ENCODE data around the gene SMARCE1.

The SMARCE1 gene

DNA sequence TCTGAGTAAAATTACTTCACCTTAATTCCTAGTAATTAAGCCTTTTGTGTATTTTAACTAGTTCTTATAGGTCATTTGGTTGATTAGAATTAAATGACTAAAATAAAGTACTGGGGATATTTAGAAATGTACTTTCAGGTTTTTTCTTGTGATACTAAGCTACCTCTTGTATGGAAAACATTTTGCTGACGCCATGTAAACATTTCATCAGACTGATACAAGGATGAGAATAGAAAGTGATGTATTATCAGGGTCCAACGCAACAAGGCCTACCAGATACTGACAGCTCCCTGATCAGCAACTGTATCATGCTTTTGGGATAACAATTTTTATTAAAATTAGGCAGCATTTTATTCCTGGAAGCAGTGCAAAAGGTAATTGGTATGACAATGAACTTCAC lies 1.7 kb downstream of the SMARCE1 start:
- DNase-seq (ENCODE audit: low read depth, low spot score): no peak

DNA sequence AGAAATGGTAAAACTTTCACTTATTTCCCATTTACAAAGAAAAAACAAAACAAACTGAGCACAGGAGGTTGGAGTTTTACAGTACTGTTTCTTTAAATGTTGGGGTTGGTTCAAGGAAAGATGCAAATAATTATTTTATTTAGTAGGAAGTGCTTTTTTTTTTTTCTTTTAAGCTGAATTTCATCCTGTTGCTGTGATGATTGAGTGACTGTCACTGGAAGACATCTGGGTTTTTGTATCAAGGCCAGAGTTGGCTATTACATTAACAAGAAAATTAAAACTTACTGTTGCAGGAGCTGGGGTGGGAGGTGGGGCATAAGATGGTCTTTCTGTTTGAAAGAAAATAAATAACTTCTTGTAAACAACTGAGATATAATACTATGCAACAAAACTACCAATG lies 2.3 kb downstream of the SMARCE1 start:
- DNase-seq (ENCODE audit: low read depth, low spot score): no peak

DNA sequence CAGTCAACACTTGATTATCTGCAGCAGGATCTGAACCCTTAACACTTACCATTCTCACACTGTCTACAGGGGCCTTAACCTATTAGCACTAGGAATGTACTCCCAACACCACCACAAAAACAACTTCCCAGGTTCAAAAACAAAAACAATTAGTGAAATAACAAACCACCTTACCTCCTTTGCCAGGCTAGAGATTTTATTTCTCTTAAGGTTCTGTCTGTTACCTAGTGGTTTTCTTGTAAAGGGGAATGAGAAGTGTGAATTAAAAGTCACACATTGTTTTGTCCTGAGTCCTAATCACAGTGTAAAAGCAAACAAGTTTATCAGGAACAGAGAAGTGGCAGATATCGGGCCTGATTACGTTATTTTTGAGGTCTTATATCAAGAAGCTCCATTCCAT lies 9.7 kb downstream of the SMARCE1 start:
- no peak for DNase-seq (ENCODE audit: low read depth, low spot score)

DNA sequence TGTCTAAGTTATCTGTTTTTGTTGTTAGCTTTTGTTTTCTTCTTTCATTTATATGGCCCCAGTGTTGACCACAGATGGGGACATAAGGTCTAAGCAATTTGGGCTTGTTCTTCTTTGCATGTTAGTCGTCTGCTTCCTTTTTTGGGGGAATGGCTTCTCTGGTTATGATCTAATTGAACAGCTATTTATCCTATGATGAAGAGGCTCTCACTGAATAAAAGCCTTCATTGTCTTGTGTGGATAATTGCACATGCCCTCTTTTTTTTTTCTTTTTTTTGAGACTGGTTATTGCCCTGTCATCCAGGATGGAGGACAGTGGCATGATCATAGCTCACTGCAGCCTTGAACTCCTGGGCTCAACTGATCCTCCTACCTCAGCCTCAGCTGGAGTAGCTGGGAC lies 13.7 kb downstream of the SMARCE1 start:
- DNase-seq (ENCODE audit: low read depth, low spot score): no peak

GRCh38 chr17:40632216-40632615 lies 15.4 kb downstream of the SMARCE1 start:
- no peak for DNase-seq (ENCODE audit: low read depth, low spot score)

- no peak for DNase-seq (ENCODE audit: low read depth, low spot score)
Measured at GRCh38 chr17:40629842-40630241, 17.8 kb downstream of the SMARCE1 start.

DNA sequence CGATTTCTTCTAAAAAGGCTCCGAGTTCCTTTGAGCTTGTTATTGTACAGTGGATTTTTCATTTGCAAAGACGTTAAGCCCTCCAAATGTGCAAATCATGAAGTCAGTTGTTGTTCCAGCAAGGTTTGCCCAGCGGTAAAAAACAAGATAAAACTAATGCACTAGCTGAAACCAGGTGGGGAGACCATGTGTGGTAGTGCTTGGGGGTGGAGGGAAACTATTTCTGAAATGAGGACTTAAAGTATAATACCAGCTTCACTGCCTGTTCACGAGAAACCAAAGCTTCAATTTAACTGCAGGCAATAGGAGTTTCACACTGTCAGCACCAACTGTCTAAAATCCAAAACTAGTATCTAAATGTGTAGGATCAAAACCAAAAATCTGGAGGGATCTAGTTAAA lies 22.3 kb downstream of the SMARCE1 start:
- no peak for DNase-seq (ENCODE audit: low read depth, low spot score)

DNA sequence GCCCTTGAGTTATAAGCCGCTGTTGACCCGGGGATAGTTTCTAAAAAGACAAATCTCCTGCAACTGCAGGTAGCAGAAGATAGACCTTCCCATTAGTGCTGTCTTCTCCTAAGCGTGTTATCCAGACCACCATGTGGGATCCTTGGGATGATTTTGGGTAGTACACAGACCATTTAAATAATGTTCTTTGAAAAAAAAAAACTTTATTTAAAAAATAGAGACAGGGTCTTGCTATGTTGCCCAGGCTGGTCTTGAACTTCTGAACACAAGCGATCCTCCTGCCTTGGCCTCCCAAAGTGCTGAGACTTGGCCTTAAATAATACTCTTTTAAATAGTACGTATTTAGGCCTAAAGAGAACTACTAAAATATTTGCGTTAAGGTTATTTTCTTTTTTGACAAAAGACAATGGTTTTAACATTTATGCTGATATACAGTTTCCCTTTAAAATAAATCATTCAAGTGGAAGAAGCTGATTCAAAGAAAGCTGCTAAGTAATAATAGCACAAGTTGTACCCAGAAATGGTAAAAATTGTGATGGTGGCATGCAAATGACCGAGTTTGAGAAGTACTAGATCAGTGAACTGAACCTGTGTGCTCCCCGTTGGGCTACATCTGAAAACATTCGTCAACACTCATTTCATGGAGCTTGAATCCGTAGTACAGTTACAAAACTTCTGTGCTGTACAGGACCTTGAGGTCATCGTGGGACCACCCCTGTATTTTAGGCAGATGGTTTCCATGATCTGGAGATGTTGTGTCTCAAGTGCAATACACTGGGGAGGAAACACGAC lies 24.0 kb downstream of the SMARCE1 start:
- DNase-seq (ENCODE audit: low read depth, low spot score): no peak

- DNase-seq (ENCODE audit: low read depth, low spot score): no peak
Measured at GRCh38 chr17:40622509-40622928, 25.1 kb downstream of the SMARCE1 start.

DNA sequence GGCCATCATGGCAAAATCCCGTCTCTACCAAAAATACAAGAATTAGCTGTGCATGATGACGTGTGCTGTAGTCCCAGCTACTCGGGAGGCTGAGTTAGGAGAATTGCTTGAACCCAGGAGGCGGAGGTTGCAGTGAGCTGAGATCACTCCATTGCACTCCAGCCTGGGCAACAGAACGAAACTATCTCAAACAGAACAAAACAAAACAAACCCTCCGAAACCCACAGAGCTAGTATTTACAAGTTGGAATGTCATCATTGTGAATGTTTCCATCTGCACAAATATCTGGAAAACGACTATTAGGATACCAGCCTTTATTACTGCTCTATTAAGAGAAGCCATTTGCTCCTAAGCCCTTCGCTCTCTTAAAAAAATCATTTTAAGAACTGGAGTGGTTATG lies 26.0 kb downstream of the SMARCE1 start:
- no peak for DNase-seq (ENCODE audit: low read depth, low spot score)

DNA sequence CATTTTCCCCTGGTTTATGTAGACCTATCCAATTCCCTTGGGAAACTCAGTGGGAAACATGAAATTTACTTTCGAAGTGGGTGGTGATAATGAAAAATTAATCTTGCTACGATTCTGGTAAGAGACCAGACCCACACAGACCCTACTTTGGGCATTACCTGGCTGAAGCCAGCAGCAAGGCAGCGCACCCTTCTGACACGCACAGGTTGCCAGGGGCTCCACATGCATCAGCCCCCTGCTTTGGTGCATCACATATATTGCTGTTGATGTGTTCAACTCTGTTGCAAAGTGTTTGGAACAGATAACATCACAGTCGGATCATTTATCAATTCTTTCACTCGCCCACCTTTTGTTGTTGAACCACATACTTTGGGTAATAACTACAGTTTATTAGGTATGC lies 26.6 kb downstream of the SMARCE1 start:
- DNase-seq (ENCODE audit: low read depth, low spot score): no peak

GRCh38 chr17:40618754-40619625 lies 28.6 kb downstream of the SMARCE1 start:
- no peak for DNase-seq (ENCODE audit: low read depth, low spot score)

DNA sequence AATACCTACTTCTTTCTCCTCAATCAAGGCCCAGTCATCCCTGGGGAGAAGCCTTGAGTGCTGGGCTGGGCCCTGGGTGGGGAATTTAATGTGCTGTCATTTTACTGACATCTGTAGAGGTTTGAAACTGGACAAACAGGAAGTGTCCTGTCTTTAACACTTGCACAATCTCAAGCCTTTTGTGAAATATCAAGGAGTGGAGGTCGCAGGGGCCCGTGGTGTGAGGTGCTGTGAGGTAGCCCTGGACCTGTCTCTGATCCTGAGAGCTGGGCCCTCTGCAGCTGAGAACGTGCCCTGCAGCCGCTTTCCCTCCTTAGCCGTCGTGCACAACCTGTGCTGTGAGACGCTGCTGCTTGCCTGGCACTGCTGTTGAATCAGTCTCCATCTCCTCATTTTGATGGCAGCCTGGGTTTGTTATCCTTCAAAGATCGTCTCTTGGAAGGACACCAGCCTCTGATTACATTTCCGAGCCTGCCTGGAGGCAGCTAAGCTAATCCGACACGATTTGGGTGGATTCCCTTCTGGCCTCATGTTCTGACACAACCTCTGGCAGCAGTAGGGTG lies 29.9 kb downstream of the SMARCE1 start:
- DNase-seq (ENCODE audit: low read depth, low spot score): peak; percentile 40

DNA sequence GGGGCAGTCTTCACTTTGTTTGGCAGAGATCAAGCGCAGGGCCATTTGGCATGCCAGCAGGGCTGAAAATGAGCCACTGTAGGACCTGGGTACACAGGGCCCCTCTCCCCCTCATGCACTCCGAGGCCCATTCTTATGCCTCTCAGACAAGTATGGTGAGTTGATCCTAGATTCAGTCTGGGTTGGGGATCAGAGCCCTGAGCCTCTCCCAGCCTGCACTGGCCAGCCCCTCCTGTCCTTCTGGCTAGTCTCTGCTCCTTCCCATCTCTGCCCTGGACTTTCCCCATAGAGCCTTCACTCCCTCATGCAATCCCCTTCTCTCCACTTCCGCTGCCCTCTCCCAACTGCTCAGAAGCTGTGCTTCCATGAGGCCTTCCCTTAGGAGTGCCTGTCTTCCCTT lies 31.0 kb downstream of the SMARCE1 start:
- no peak for DNase-seq (ENCODE audit: low read depth, low spot score)

DNA sequence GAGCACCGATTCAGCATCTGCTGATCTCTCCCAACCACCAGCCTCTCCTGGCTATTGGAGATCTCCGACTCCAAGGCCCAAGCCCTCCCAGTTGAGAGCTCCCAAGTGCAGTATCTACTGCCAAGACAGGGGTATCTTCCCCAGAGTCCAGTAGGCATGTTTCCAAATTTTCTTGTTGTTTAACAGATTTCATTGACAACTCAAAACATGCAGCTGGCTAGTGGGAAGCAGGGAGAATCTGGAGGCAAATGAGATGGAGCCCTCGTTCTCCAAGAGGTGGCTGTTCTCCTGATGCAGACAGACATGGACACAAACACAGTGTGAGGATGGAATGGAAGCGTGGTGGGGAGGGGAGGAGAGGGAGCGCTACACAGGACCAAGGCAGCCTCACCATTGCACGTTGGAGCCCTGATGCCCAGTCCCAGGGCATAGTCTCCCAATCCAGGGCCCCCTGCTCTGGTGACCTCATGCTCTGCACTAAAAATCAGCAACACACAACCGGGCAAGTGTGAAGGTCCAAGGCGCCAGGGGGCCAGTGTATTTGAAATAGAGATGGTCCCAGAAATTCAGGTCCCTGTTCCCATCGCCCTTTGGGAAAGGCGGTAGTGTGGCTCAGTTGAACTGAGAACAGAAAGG lies 31.7 kb downstream of the SMARCE1 start:
- DNase-seq (ENCODE audit: low read depth, low spot score): no peak

- peak; percentile 86 for DNase-seq (ENCODE audit: low read depth, low spot score)
Measured at GRCh38 chr17:40615068-40615840, 32.4 kb downstream of the SMARCE1 start.

GRCh38 chr17:40614431-40615067 lies 33.1 kb downstream of the SMARCE1 start:
- DNase-seq (ENCODE audit: low read depth, low spot score): no peak

DNA sequence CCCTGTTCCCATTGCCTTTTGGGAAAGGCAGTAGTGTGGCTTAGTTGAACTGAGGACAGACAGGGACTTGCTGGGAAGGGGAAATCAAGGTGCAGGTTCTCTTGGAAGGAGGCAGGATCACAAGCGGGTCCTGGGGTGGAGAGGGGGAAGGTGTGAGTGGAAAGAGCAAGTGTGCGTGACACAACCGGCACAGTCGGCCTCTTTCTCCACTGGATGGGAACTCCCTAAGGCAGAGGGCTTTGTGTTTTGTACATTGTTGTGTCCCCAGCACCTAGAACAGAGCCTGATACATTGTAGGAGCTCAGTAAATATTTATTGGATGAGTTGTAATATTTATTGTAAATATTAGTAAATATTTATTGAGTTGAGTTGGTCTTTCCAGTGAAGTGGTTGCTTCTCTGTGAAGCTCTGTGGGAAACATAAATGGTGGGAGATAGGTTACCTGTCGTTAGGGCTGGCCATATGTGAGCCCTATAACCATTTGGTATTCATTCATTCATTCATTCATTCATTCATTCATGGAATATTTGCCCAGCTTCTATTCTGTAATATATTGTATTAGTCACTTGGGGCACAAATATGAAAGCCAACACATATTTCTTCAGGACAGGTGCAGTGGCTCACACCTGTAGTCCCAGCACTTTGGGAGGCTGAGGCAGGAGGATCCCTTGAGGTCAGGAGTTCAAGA lies 34.0 kb downstream of the SMARCE1 start:
- no peak for DNase-seq (ENCODE audit: low read depth, low spot score)

GRCh38 chr17:40612599-40613244 lies 34.9 kb downstream of the SMARCE1 start:
- DNase-seq (ENCODE audit: low read depth, low spot score): no peak
